NCI-H146 treated with DMSO at 0.1 percent for 48 hours (cell line): ENCODE measurements around the gene CD44.
"Not testable (repeated sequence)": the region's sequence is repeated elsewhere in the genome, so short reads cannot be mapped to it uniquely, and the experiment has no call there.

Source experiments
- DNase-seq: peaks from one replicate; lab custom pipeline; 2025; ENCODE audit not compliant: unreplicated experiment; lab: John Stamatoyannopoulos, UW

The CD44 gene

DNA sequence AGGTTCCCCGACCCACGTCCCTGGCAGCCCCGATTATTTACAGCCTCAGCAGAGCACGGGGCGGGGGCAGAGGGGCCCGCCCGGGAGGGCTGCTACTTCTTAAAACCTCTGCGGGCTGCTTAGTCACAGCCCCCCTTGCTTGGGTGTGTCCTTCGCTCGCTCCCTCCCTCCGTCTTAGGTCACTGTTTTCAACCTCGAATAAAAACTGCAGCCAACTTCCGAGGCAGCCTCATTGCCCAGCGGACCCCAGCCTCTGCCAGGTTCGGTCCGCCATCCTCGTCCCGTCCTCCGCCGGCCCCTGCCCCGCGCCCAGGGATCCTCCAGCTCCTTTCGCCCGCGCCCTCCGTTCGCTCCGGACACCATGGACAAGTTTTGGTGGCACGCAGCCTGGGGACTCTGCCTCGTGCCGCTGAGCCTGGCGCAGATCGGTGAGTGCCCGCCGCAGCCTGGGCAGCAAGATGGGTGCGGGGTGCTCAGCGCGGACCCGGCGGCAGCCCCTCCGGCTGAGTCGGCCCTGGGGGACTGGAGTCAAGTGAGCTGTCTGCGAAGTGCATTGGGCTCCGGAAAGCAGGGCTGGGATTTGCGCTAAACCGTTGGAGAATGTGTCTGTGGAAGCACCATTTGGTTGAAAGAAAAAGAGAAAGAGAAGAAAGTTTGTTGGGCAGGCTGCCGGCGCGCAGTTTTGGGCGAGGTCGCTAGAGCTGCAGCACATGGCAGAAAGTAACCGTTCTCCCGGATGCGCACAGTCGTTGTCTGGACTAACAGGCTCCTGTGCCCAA lies at the start of gene CD44:
Gene CD44 (plus strand): TSS at position 229 of the 779 bp plus-strand sequence. CDS start 133 bp downstream, at position 362.
- no peak for DNase-seq

GRCh38 chr11:35089666-35090065 lies 49.3 kb upstream of the CD44 start:
- DNase-seq = no peak

DNA sequence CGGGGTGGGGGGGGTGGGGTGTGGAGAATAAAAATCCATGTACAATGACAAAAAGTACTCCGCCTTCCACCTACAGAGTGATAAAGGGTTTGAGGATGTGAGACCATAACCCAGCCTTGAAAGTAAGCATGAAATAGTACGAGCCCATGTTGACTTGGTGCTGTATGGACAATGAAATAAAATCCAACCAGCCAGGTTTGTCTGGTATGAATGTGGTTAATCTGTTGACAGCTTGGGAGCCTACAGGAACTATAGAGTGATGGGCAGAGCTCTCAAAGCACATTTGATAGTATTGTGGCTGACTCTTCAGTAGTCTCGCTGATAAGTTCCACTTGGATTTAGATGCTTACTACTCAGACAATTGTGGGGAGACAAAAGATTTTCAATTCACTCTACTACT lies 48.8 kb upstream of the CD44 start:
- no peak for DNase-seq

- DNase-seq = not testable (repeated sequence)
These were observed 48.0 kb upstream of the CD44 start for GRCh38 chr11:35090991-35091390.

GRCh38 chr11:35096723-35097122 lies 42.2 kb upstream of the CD44 start:
- DNase-seq = no peak

- DNase-seq = no peak
These were observed 41.0 kb upstream of the CD44 start for GRCh38 chr11:35097814-35098455.

GRCh38 chr11:35098855-35099254 lies 40.1 kb upstream of the CD44 start:
- DNase-seq = no peak

DNA sequence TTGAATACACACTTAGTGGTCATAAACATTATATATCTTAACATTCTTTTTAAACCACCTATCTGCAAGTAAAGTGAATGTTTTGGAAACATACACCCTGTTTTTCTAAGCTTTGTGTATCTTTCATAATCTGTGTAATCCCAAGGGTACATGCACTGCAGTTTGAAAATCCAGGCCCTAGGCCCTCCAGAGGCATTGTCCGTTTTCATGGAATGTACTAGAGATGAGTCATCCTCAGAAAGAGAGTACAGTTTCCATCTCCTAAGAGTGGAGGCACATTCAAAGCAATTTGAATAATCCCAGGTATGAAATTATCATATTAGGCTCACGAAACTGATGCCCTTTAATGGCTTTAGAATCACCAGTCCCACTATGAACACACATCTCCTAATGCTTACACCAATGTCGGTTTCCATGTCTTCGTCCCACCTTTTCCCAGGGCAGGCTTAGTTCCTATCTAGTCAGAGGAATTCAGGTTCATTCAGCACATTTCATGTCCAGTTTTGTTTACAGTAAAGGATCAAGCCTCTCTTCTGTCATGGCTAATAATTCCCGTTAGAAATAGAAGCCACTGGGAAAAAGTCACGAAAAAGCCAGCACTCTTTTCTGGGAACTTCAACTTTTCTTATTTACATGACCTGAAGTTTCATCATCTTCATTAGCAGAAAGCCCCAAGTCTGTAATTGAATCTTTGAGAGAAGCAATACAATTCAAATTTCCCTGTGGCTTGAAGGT lies 39.5 kb upstream of the CD44 start:
- DNase-seq = no peak

GRCh38 chr11:35100013-35100383 lies 39.0 kb upstream of the CD44 start:
- DNase-seq = no peak

DNA sequence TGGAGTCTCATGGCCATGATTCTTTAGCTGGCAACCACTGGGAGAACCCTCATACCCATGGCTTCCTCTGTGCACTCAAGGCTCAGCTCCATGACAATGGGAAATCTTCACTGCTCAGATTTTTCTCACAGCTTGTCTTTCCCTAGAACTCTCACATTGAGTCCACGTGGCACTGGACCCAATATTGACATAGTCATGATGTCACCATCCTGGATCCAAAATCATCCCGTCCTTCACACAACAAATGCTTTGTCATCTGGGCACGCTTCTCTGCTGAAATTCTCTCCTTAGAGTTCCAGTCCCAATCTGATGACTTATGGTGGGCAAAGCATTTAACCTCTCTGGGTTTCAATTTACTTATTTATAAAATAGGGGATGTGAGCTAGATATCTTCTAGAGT lies 37.7 kb upstream of the CD44 start:
- no peak for DNase-seq

DNA sequence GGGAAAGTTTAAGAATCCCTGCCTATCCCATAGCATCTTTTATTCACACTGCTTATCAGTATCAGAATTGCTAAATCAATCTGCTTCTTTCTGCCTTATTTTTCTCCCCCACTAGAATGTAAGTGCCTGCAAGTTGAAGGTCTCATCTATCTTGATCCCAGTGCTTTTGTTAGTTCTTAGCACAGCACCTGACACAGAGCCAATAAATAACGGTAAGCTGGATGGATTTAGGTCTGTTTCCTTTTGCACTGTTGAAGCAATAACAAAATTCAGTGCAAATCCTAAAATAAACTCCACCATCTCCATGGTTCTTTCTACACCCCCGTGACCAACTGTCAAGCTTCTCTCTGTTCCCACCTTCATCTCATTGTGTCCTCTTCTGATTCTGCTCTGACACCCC lies 36.7 kb upstream of the CD44 start:
- DNase-seq = no peak

- DNase-seq = no peak
These were observed 35.4 kb upstream of the CD44 start for GRCh38 chr11:35103366-35104208.

- no peak for DNase-seq
These were observed 34.3 kb upstream of the CD44 start for GRCh38 chr11:35104655-35105054.

DNA sequence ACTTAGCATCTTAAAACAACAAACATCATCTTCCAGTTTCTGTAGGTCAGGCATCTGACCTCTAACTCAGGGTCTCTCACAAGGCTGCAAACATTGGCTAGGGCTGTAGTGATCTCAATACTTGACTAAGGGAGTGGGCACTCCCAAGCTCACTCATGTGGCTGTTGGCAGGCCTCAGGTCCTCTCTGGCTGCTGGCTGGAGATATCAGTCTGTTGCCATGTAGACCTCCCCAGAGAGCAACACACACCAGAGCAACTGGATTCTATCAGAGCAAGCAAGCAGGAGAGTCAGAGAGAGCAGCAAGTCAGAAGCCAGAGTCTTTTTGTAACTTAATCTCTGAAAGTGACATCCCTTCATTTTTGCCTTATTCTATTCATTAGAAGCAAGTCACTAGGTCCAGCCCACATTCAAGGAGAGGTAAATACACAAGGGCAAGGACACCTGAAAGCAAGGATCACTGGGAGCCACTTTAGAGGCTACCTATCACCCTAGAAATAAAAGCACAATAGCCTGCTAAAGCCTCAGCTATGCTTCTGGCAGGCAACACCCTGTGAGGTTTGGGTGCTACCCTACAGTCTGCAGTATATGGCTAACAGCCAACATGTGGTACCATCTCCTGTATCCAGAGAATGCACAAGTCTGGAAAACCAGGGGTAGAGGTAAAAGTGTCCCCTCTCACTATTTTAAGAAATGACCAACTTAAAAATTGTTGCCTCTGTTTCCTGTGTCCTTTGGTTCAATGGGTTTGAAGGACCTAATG lies 33.5 kb upstream of the CD44 start:
- no peak for DNase-seq

GRCh38 chr11:35106595-35106994 lies 32.4 kb upstream of the CD44 start:
- DNase-seq = no peak

GRCh38 chr11:35107861-35108260 lies 31.1 kb upstream of the CD44 start:
- DNase-seq = no peak

DNA sequence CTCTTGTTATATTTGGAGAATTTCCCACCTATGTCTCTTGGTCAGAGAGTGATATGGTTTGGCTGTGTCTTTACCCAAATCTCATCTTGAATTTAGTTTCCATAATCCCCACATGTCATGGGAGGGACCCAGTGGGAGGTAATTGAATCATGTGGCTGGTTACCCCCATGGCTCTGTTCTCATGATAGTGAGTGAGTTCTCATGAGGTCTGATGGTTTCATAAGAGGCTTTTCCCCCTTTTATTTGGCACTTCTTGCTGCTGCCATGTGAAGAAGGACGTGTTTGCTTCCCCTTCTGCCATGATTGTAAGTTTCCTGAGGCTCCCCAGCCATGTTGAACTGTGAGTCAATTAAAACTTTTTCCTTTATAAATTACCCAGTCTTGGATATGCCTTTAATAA lies 30.6 kb upstream of the CD44 start:
- DNase-seq = not testable (repeated sequence)

DNA sequence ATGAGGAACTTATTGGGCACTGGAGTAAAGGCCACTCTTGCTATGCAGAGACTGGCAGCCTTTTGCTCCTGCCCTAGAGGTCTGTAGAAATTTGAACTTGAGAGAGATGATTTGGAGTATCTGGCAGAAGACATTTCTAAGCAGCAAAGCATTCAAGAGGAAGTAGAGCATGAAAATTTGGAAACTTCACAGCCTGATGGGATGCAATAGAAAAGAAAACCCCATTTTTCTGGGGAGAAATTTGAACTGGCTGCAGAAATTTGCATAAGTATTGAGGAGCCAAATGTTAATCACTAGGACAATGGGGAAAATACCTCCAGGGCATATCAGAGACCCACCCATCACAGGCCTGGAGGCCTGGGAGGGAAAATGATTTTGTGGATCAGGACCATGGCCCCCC lies 29.9 kb upstream of the CD44 start:
- no peak for DNase-seq

- no peak for DNase-seq
These were observed 29.1 kb upstream of the CD44 start for GRCh38 chr11:35109827-35110226.
